ENCODE data around the gene ZDHHC20.

ZDHHC20 gene

DNA sequence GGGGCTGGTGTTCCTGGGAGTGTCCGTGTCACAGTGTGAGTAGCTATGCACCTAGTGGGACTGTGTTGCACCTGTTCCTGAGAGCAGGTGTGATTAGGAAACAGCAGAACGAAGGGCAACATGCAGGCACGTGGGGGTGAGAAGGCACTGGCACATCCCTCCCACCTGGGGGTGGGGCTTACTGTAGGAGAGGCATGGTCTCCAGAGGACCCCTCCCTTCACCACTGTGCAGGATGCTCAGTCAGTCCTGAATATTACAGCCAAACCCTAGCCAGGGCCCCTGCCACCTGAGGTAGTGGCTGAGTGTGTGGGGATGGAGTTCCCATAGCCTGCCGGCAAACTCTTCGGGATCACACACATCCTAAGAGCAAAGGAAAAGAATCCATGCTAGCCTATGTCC is 99.2 kb downstream of the ZDHHC20 start:
- no peak for DNase-seq

DNA sequence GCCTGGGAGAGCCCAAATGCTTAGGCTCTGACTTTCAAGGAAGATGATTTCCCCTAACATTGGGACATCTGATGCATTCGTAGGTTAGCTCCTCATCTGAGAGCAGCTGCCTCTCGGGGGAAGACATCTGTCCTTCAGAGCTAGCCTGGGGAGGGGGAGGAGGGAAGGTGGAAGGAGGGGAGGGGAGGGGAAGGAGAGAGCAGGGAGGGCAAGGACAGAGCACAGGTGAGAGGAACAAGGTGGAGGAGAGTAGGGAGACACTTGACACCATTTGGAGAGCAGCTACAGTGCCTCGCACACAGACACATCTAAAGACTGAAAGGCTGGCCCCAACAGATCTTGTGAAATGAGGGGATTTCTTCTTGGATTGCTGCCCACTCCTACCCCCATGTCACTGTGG is 103.8 kb downstream of the ZDHHC20 start:
- no peak for DNase-seq

DNA sequence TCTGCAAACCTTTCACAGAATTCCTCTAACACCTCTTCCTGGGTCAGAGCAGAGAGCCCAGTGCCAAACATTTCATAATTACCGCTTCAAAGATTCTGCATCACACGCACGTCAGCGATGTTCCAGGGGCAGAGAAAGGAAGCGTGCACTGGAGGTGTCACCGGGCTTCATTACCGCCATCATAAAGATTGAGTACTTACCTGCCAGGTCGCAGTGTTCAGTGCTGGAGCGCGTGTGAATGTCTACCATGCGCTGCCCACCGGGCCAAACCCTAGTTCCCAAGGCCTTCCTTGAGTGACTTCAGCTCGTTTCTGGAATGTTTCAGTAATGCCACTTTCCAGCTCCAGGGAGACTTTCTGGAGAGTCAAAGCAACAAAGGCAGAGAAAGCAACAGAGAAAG is 104.4 kb downstream of the ZDHHC20 start:
- no peak for DNase-seq

DNA sequence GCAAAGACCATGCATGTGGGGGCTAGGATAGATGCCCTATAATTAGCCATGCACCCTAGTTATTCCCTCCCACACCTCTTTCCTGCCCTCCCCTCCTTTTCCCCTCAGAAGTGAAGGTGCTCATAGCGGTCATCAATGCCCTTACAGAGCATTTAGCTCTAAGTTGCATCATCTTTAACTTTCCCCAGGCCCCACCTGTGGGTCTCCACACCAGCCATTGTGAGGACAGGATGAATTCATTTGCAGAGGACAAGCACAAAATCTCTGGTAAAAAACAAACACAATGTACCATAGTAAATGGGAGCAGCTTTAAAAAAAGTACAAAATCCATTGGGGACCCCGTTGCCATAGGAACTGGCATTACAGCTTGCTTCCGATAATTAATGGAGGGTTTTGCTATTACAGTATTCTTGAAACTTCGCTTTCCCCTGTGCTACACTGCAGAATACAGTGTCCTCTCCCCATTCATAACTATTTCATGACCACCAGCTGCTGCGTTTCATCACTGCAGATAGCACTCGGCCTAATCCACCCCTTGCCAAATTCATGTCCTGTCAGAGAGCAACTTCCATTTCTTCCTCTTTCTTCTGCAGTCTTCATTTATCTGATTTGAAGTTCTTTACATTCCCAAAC is 110.5 kb downstream of the ZDHHC20 start:
- no peak for DNase-seq

DNA sequence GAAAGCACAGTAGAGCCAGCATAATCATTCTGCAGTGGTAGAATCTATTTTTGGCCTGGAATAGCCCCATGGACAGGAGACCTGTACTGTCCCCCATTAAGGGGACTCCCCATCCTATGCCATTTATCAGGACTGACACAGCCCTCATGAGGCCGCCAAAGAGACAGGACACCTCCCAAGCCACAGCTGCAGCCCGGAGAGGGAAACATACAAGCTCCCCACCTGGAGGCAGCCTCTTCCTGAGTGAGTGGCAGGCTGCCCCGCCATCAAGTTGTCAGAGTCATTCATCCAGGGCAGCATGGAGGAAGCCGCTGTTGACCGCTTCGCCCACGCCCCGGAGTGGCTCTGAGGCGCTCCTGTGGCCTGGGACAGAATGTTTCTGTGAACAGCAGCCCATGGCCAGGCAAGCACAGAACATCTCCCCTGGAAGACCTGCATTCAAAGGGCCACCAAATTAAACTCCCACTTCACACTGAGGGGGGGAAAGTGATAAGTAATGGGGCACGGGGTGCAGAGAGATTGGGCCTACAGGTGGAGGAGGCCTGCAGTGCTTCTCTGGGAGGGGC is 111.3 kb downstream of the ZDHHC20 start:
- DNase-seq = no peak

DNA sequence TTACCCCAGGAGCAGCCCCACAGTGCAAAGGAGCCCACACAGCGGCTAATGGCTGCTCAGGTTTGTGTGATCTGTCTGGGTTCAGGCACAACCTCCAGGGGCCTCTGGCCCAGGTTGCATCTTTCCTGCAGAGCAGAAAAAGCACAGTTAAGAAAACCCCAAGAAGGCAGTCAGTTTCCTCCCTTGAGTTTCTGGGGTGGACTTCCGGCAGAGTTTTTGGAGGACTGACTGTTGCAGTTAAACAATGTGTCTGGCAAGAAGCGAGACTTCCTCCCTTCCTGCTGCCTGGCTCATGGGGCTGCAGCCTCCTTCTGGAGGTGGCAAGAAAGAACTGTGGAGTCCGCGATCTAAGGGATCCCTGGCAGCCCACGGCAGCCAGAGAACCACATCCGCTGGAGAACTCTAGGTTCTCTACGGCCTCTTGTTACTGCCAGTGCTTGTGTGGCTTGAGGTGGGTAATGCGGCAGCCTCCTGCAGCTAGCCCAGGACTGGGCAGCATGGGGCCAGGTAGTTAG is 114.4 kb downstream of the ZDHHC20 start:
- DNase-seq = peak; percentile 30

DNA sequence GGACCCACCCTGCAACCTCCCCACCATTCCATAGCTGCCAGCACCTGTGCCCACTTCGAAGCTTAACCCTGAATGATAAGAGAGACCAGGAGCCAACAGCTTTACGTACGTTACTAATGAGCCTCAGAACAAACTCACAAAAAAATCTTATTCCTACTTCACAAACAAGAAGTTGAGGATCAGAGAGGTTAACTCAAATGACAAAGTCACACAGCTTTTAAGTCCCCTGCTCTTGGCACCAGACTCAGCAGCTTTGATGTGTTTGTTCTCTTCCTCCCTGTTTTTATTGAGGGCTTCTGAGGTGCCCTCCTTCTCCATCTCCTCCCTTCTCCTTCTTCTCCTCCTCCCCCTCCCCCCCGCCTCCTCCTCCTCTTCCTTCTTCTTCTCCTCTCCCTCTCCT is 115.4 kb downstream of the ZDHHC20 start:
- DNase-seq = no peak

DNA sequence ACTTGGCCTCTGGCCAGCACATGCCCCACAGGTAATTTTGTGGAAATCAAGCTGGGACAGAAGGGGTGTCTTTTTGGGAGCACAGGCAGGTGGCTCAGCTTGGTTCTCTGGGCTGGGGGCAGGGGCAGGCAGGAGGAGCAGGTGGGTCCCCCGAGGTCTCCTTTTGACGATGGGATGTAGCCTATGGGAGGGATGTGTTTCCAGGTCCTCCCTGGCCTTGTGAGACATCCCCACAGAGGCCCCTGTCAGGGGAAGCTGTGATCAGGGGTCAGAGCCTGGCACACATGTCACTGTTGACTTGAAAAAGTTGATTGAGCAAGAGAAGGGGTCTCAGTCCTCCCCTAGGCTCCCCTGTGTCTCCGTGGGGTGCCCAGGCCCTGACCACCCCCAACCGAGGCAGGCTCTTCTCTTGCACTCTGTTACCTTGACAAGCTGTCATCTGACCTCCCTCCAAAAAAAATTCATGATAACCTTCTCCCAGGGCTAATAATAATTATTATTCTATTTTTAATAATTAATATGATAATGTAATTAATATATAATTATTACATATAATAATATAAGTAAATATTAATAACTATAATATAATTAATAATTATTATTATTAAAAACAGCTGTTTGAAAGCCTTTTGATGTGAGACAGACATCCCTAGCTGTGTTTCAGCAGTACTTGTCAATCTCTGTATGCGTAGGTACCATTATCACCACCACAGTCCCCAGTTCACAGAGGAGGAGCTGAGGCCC is 116.2 kb downstream of the ZDHHC20 start:
- DNase-seq = no peak

DNA sequence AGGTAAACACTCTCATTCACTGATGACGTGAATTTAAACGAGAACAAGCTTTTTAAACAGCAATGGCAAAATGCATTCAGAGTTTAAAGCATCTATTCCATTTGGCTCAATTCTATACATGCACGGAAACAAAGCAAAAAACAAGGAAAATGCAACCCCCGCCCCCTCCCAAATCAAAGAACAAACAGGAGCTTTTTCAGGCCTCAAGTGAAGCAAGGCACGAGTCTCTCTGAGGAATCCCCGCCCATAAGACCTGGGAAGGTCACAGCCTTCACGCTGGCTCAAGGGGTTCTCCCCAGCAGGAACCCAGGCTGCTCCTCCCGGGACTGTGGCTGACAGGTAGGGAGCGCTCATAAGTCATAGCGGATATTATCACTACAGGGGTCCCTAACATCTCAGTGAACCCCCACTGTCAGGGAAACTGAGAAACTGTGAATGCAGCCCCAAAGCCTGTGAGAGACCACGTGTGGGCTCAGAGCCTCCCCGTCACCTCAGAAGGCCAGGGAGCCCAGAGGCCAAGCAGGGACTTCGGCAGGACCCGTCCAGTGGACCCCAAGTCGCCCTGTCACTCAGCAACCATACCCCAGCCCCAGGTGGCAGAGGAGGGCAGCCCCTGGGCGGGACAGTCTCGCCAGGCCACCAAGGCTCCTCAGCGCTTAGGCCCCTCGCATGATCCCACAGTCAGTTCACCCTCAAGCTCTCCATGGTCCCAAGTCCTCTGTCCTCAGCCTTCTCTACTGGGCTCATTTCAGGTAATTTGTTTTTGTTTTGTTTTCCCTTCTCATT is 117.3 kb downstream of the ZDHHC20 start:
- no peak for DNase-seq

DNA sequence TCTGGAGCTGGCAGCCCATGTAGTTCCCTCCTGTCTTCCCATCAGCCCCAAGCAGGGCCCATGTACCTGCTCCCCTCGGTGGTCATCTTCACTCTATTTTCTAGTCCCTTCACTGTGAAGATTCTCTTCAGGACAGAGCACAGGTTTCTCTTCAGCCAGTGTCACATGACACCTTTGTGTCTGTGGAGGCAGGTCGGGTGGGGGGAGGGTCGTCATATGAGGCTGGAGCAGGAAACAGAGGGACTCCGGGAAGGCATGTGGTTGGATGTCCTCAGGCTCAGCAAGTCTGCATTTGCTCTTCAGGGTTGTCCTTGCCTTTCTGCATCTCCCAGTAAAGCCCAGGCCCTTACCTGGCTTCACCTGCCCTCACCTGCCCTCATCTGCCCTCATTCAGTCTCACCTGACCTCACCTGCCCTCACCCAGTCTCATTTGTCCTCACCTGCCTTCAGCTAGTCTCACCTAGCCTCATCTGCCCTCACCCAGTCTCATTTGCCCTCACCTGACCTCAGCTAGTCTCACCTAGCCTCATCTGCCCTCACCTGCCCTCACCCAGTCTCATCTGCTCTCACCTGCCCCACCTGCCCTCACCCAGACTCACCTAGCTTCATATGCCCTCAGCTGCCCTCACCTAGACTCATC is 120.3 kb downstream of the ZDHHC20 start:
- no peak for DNase-seq

DNA sequence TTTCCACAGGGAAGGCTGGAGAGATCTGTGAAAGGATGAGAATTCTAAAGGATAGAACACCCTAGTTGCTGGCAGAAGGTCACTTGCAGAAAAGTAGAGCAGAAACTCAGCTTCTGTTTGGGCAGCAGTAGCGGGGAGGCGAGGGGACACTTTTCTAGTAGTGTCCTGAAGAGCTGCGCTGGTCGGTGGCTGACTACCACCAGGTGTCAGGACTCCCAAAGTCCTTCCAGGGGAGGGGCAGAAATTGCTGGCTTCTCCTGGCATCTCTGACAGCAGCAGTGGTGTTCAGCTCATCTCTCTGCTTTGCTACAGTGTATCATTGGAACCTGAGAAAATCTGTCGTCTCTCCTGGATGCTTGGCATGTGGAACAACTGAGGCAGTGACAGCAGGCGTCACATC is 120.9 kb downstream of the ZDHHC20 start:
- no peak for DNase-seq

DNA sequence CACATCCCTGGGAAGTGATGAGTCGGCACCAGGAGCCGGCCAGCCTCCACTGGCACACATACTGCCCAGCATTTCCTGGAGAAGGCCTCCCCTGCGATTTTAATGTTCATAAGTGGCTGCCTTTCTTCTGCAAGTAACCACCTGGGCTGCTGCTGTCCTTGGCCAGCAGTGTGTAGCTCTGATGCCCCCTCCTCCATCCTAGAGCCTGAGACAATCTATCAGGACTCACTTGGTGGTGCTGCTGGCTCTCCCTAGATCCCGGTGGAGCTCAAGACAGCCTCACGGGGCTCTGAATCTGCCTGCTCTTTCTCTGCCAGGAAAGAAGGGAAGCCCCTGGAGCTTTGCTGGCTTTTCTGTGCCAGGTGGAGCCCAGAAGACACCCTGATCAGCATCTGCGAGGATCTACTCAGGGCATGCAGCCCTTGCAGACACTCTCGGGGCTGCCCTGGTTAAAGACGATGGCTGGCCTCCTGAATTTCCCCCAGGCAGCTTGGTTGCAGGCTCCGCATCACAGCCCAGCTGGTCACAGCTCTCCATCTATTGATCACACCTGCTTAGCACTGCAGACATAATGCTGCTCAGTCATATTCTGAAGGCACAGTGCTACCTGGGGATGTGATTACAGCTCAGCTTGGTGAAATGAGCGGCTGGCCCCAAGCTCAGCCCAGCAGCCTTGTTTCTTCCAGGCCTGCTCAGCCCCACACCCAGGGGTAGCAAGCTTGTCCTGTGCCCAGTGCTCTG is 122.3 kb downstream of the ZDHHC20 start:
- DNase-seq = no peak

DNA sequence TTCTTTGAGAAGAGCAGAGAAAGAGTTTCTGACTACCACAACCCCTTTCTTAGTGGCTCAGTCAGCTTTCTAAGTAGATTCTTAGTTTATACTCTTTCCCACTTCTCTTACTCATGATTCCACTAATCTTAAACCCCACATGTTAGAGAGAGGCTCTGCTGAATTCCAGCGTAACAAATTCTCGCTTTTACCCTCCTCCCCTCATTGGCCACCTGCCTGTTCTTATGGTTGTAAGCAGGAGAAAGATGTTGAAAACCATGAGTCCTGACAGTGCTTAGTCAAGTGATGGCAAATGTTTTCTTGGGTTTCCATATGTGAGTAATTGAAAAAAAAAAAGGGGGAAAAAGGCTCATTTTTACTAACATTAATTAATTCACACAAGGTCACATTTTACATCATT is 125.9 kb downstream of the ZDHHC20 start:
- DNase-seq = no peak

DNA sequence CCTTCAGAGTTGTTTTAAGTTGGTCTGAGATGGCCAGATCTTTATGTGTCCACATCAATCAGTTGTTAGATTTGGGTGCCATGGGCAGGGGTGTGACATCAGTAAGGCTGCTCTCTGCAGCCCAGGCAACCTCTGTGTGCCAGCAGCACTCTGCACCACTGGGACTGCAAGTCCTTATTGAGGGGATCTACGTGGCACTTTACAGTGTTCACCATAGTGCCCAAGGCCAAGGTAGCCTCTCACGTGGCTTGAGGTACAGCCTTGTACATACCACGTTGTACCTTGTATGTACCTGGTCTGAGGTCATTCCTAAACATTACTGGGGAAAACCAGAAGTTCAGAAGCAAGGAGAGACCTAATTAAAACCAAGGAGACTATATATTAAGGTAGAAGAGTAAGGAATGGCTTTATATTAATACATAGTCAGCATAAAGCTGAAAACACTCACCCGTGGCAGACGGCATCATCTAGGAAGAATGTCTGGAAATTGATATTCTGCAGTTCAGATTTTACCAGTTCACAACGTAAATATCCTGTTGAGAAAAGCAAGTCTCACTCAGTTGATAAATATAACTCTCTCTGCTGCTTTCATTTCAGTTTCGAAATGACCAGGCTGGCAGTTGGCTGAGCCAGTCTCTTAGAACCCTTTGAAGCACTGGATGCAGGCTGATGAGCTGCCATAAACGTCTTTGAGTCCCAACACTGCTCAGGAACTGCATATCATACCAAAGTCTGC is 128.8 kb downstream of the ZDHHC20 start:
- no peak for DNase-seq

DNA sequence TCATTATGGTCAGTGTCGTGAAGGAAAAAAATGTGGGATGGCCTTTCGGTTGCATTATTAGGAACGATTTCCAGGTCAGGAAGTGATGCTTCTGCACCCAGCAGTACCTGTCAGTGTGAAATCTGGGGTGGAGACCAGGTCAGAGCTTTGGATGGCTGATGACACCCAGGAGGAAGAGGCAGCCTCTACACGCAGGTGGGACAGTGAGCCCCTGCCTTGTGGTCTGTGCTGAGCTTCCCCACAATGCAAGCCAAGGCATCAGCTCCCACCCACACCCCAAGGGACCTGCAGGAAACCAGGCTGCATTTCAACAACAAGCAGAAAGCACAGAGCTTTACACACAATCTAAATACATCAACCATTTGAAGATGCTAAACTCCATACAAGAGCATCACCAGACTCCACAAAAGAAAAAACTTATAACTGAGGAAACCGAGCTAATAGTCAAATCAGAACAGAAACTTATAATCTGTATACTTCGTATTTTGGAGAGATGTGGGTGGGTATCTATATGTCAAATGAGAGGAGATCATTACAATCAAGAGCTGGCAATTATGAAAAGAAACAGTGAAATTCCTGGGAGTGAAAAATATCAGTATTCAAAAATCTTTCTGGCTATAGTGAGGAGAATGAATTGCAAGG is 130.1 kb downstream of the ZDHHC20 start:
- DNase-seq = no peak

DNA sequence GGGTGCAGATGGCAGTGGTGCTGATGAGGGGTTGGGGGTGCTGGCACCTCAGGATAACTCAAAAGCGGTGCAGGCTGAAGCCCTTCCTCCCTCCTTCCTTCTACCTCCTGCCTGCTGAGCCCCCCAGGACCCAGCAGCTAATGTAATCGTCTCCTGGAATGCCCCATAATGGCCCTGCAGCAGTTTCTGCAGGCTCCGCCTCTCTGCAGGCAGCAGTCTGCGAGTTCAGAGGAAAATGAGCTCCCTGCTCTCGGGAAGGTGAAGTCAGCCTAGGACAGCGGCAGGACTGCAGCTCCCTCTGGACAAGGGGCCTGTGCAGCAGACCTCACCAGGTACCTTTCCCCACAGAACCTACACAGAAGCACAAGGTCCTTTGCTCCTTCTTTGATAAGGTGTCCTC is 130.9 kb downstream of the ZDHHC20 start:
- DNase-seq = no peak

DNA sequence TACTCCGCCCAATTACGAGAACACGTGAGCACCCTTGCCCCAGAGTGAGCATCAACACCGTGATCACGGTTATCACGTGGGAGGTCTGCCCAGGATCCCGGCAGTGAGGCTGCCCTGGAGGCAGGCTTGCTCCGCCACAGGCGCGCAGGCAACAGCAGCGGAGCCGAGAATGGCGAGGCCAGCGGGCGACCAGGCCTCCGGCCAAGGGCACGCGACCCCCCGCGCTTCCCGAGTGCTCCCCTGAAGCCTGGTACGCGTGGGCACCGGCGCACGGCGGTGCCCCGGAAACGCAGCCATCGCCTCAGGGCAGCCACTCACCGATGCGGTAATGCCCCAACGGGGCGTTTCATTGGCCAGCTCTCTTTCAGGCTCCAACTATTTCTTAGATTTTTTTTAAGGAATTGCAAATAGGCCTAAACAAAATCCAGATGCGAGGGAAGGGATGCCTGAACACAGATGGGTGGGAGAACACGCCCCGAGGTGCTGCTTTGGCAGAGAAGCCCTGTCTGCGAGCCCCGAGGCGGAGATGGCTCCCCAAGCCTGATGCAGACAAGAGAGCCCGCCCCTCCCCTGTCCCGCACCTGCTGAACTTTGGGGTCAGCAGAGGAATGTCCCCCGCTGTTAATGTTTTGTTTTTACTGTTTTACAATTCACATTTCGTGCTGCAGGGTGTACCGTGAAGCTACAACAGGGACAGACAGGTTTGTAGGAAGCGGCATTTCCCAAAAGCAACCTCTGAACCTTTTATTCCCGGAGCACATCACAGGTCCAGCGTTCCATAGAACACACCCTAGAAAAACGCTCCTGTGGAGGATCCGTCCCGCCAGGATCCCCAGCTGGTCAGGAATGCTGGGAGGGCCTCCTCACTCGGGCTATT is 132.7 kb downstream of the ZDHHC20 start:
- no peak for DNase-seq

DNA sequence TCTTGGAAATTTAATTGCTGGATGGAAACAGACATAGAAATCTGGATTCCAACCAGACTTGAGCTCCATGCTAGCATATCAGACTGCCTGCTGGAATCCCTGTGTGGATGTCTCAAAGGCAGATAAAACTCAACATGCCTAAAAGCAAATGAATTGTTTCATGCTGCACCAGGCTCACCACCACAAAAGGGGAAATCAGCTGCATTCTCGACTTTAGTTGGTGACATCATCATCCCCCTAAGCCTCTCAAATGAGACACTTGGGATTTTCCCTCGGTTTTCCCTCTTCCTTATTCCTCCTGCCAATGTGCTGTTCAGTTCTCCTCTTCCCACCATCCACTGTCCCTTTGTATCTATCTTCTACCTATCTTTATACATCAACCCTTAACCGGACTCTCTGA is 134.3 kb downstream of the ZDHHC20 start:
- no peak for DNase-seq

DNA sequence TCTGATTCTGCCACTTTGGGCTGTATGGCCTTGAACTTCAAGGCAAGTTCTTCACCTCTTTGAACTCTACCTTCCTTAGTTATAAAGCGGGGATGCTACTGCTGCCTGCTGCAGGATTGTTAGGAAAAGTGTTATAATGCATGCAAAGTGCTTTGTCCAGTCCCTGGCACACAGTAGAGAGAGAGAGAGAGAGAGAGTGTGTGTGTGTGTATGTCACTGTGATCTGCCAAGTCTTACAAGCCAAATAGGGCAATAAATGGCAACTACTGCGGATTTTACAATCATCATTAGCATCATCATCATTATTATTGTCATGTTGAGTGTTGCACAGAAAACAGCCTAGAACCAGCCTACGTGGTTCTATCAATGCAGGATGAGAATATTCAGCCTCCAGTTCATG is 136.1 kb downstream of the ZDHHC20 start:
- DNase-seq = no peak
